ENCODE measurements around the gene ITPR2. TPM values are rescaled to one million over a fixed set of nuclear protein-coding genes. Genes with fewer than 3 reads are reported as not detected.

The ITPR2 gene
- polyA plus RNA-seq, 1 of the 3 experiments (the other 2 are of a cell fraction), result 2.3 TPM

DNA sequence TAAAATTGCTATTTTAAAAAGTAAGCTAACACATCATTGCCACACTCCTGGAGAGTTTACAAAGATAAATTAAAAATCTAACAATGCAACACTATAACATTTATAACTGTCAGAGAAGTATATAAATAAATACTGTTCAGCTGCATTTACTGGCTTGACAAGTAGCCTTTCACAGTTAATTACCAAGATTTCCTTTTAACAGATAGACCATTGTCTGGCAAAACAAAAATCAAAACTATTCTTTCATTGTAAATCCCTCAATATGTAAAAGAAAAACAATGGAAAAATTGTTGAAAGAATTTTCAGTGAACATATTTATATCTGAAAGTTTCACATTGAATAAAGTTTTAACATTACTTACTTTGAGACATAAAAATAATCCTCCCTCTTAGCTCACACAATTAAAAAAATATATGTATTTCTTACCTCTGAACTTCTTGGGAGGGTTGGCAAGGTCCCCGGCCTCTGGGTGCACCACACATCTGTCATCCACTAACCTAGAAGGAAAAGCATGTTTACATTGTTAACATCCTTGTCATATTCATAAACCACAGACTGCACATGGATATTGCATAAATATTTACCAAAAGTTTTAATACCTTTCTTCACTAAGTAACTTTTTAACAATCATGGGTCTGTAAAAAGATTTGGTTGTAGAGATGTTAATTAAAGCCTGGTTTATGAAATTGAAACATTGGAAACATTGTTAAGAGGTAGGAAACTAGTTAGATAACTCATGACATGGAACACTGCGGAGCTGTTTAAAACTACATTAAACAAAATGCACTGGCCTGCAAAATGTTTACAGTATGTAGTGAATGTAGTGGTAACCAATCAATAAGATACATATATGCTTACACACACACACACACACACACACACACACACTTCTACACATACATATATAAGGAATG is 43.0 kb downstream of the ITPR2 start:
- Histone ChIP-seq H3K79me2 (ENCODE audit: insufficient read depth) (no peaks in the 10 kb centered on the region), H4K20me1 (ENCODE audit: insufficient read depth) (no peaks in the 10 kb centered on the region), H3K9me3 (no peaks in the 10 kb centered on the region), H2AFZ (ENCODE audit: low read depth) (no peak overlapping the region), H3K36me3 (replicated peaks in 1 of 2; ENCODE audit: control insufficient read depth in 1 of 2, insufficient read depth in 2 of 2, low read length in 1 of 2) (no peaks in the 10 kb centered on the region), H3F3A (replicated peaks; ENCODE audit: insufficient read depth) (peaks cover 30% of the 10 kb centered on the region), H3K9me2 (no peaks in the 10 kb centered on the region), H3K27me3 (ENCODE audit: insufficient read depth) (no peaks in the 10 kb centered on the region), H3K27ac (ENCODE audit: low read depth in 2 of 2, low read length in 1 of 2) (peak overlapping the region in 1 of 2 experiments; percentile 39; a peak in 1 of 4 replicates), H3K9ac (no peak overlapping the region), H3K4me2 (0 out of 2 replicates have a peak overlapping the region, but pooled peaks have one; percentile 11), H3K4me3 (ENCODE audit: low read depth in 2 of 2, low read length in 1 of 2) (no peak overlapping the region), H3K4me1 (ENCODE audit: control insufficient read depth in 1 of 2, insufficient read depth in 2 of 2, low read depth in 1 of 2, low read length in 1 of 2) (peaks cover 15 to 27% of the 10 kb centered on the region in 2 experiments)
- POLR2A ChIA-PET, result no interaction called here
- CTCF ChIA-PET, result no interaction called here
- no peak for DNase-seq
- WGBS (ENCODE audit: low lambda C conversion rate), result 44% methylated on average over 2 of the region's 2 CpGs
- TF ChIP-seq MEF2A (IDR thresholded peaks at IDR 0.05; ENCODE audit: borderline replicate concordance, low read depth), result no peak
- TF ChIP-seq, protein P1, sequence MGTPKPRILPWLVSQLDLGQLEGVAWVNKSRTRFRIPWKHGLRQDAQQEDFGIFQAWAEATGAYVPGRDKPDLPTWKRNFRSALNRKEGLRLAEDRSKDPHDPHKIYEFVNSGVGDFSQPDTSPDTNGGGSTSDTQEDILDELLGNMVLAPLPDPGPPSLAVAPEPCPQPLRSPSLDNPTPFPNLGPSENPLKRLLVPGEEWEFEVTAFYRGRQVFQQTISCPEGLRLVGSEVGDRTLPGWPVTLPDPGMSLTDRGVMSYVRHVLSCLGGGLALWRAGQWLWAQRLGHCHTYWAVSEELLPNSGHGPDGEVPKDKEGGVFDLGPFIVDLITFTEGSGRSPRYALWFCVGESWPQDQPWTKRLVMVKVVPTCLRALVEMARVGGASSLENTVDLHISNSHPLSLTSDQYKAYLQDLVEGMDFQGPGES (IDR thresholded peaks at IDR 0.05; ENCODE audit: low read depth, low read length), result no peak
- peak; percentile 24; the same call in 1 of the 2 replicates for TF ChIP-seq NFIC (IDR thresholded peaks at IDR 0.05; ENCODE audit: borderline replicate concordance)
- no peak for TF ChIP-seq FOXJ3 (CRISPR knock-in tag; IDR thresholded peaks at IDR 0.05)
- TF ChIP-seq TCF12 (IDR thresholded peaks at IDR 0.05), result peak; percentile 55
- no peak for TF ChIP-seq YY1 (IDR thresholded peaks at IDR 0.05; ENCODE audit: low read depth)
- TF ChIP-seq, protein P2, sequence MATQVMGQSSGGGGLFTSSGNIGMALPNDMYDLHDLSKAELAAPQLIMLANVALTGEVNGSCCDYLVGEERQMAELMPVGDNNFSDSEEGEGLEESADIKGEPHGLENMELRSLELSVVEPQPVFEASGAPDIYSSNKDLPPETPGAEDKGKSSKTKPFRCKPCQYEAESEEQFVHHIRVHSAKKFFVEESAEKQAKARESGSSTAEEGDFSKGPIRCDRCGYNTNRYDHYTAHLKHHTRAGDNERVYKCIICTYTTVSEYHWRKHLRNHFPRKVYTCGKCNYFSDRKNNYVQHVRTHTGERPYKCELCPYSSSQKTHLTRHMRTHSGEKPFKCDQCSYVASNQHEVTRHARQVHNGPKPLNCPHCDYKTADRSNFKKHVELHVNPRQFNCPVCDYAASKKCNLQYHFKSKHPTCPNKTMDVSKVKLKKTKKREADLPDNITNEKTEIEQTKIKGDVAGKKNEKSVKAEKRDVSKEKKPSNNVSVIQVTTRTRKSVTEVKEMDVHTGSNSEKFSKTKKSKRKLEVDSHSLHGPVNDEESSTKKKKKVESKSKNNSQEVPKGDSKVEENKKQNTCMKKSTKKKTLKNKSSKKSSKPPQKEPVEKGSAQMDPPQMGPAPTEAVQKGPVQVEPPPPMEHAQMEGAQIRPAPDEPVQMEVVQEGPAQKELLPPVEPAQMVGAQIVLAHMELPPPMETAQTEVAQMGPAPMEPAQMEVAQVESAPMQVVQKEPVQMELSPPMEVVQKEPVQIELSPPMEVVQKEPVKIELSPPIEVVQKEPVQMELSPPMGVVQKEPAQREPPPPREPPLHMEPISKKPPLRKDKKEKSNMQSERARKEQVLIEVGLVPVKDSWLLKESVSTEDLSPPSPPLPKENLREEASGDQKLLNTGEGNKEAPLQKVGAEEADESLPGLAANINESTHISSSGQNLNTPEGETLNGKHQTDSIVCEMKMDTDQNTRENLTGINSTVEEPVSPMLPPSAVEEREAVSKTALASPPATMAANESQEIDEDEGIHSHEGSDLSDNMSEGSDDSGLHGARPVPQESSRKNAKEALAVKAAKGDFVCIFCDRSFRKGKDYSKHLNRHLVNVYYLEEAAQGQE (IDR thresholded peaks at IDR 0.05; ENCODE audit: low read depth, low read length), result no peak
- TF ChIP-seq TEAD4 (IDR thresholded peaks at IDR 0.05; ENCODE audit: borderline replicate concordance, insufficient read depth), result 0 out of 2 replicates have a peak, but pooled peaks have one; percentile 26
- no peak for TF ChIP-seq MXI1 (IDR thresholded peaks at IDR 0.05; ENCODE audit: low read depth, low read length)
- TF ChIP-seq FOXM1 (IDR thresholded peaks at IDR 0.05; ENCODE audit: low read depth), result no peak
- no peak for TF ChIP-seq ELF1 (IDR thresholded peaks at IDR 0.05)
- TF ChIP-seq, protein P3, sequence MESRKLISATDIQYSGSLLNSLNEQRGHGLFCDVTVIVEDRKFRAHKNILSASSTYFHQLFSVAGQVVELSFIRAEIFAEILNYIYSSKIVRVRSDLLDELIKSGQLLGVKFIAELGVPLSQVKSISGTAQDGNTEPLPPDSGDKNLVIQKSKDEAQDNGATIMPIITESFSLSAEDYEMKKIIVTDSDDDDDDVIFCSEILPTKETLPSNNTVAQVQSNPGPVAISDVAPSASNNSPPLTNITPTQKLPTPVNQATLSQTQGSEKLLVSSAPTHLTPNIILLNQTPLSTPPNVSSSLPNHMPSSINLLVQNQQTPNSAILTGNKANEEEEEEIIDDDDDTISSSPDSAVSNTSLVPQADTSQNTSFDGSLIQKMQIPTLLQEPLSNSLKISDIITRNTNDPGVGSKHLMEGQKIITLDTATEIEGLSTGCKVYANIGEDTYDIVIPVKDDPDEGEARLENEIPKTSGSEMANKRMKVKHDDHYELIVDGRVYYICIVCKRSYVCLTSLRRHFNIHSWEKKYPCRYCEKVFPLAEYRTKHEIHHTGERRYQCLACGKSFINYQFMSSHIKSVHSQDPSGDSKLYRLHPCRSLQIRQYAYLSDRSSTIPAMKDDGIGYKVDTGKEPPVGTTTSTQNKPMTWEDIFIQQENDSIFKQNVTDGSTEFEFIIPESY (IDR thresholded peaks at IDR 0.05; ENCODE audit: borderline replicate concordance, low read depth), result no peak
- TF ChIP-seq, protein P4, sequence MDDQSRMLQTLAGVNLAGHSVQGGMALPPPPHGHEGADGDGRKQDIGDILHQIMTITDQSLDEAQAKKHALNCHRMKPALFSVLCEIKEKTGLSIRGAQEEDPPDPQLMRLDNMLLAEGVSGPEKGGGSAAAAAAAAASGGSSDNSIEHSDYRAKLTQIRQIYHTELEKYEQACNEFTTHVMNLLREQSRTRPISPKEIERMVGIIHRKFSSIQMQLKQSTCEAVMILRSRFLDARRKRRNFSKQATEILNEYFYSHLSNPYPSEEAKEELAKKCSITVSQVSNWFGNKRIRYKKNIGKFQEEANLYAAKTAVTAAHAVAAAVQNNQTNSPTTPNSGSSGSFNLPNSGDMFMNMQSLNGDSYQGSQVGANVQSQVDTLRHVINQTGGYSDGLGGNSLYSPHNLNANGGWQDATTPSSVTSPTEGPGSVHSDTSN (IDR thresholded peaks at IDR 0.05), result peak; percentile 26; the same call in 1 of the 2 replicates
- no peak for TF ChIP-seq CHD2 (IDR thresholded peaks at IDR 0.05; ENCODE audit: low read length, partially characterized antibody)
- TF ChIP-seq, protein P5, sequence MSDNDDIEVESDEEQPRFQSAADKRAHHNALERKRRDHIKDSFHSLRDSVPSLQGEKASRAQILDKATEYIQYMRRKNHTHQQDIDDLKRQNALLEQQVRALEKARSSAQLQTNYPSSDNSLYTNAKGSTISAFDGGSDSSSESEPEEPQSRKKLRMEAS (IDR thresholded peaks at IDR 0.05; ENCODE audit: low read depth), result 0 out of 2 replicates have a peak, but pooled peaks have one; percentile 36
